ENCODE data around the gene CPS1. TPM values are rescaled to one million over a fixed set of nuclear protein-coding genes. Genes with fewer than 3 reads are reported as not detected.

The CPS1 gene
- total RNA-seq, 1 experiment from 2014 or later = 0.62 TPM

GRCh38 chr2:210558708-210559107 is 2.3 kb downstream of the CPS1 start:
- no peak overlapping the region for H3K4me3 ChIP-seq (ENCODE audit: low read depth, low read length, poor library complexity, severe bottlenecking)
- DNase-seq (ENCODE audit: low spot score) = peak; percentile 72
- intact Hi-C loops (cut with micrococcal nuclease; ENCODE audit: unreplicated experiment) = no loop called here
- H3K4me1 ChIP-seq (ENCODE audit: insufficient read depth, low read length, poor library complexity, severe bottlenecking) = no peaks in the 10 kb centered on the region
- no peaks in the 10 kb centered on the region for H3K27me3 ChIP-seq (replicated peaks; ENCODE audit: insufficient read depth, low read depth, low read length, poor library complexity)
- no peaks in the 10 kb centered on the region for H3K36me3 ChIP-seq (ENCODE audit: insufficient read depth, low read length, poor library complexity, severe bottlenecking)
- no TSS peak for BruUV-seq (replicated peaks)
- H3K9me3 ChIP-seq (ENCODE audit: low read depth, low read length, poor library complexity, severe bottlenecking) = no peaks in the 10 kb centered on the region
- no peak overlapping the region for H3K27ac ChIP-seq (ENCODE audit: low read depth, low read length, poor library complexity, severe bottlenecking)
- no peak for TF ChIP-seq CTCF (conservative IDR thresholded peaks at IDR 0.05; ENCODE audit: low read depth, low read length)
- TF ChIP-seq EZH2 (IDR thresholded peaks at IDR 0.05; ENCODE audit: borderline replicate concordance, low read depth, low read length, poor library complexity, severe bottlenecking) = no peak
- ChIA-PET CTCF (no interaction called here), POLR2A (ENCODE audit: low non-redundant PET) (no interaction called here)

GRCh38 chr2:210559182-210559581 is 2.8 kb downstream of the CPS1 start:
- no peak for TF ChIP-seq CTCF (conservative IDR thresholded peaks at IDR 0.05; ENCODE audit: low read depth, low read length)
- Histone ChIP-seq H3K9me3 (ENCODE audit: low read depth, low read length, poor library complexity, severe bottlenecking) (no peaks in the 10 kb centered on the region), H3K4me3 (ENCODE audit: low read depth, low read length, poor library complexity, severe bottlenecking) (no peak overlapping the region), H3K36me3 (ENCODE audit: insufficient read depth, low read length, poor library complexity, severe bottlenecking) (no peaks in the 10 kb centered on the region), H3K27ac (ENCODE audit: low read depth, low read length, poor library complexity, severe bottlenecking) (no peak overlapping the region), H3K27me3 (replicated peaks; ENCODE audit: insufficient read depth, low read depth, low read length, poor library complexity) (no peaks in the 10 kb centered on the region), H3K4me1 (ENCODE audit: insufficient read depth, low read length, poor library complexity, severe bottlenecking) (no peaks in the 10 kb centered on the region)
- ChIA-PET CTCF (no interaction called here), POLR2A (ENCODE audit: low non-redundant PET) (no interaction called here)
- BruUV-seq (replicated peaks) = no TSS peak
- intact Hi-C loops (cut with micrococcal nuclease; ENCODE audit: unreplicated experiment) = no loop called here
- DNase-seq (ENCODE audit: low spot score) = no peak

- BruUV-seq (replicated peaks) = no TSS peak
- CTCF ChIA-PET = no interaction called here
- POLR2A ChIA-PET (ENCODE audit: low non-redundant PET) = no interaction called here
Measured at GRCh38 chr2:210561475-210561874, 5.1 kb downstream of the CPS1 start.

GRCh38 chr2:210562091-210562490 is 5.7 kb downstream of the CPS1 start:
- Histone ChIP-seq H3K27me3 (replicated peaks; ENCODE audit: insufficient read depth, low read depth, low read length, poor library complexity) (no peaks in the 10 kb centered on the region), H3K4me1 (ENCODE audit: insufficient read depth, low read length, poor library complexity, severe bottlenecking) (no peaks in the 10 kb centered on the region), H3K9me3 (ENCODE audit: low read depth, low read length, poor library complexity, severe bottlenecking) (no peaks in the 10 kb centered on the region), H3K27ac (ENCODE audit: low read depth, low read length, poor library complexity, severe bottlenecking) (no peak overlapping the region), H3K36me3 (ENCODE audit: insufficient read depth, low read length, poor library complexity, severe bottlenecking) (no peaks in the 10 kb centered on the region), H3K4me3 (ENCODE audit: low read depth, low read length, poor library complexity, severe bottlenecking) (no peak overlapping the region)
- no TSS peak for BruUV-seq (replicated peaks)
- CTCF ChIA-PET = interaction anchor here (0.6 kb wide), 1 partner anchor 20 kb away, joined by 4 read pairs; no protein-coding TSS in a partner anchor
- intact Hi-C loops (cut with micrococcal nuclease; ENCODE audit: unreplicated experiment) = no loop called here
- no peak for DNase-seq (ENCODE audit: low spot score)
- POLR2A ChIA-PET (ENCODE audit: low non-redundant PET) = no interaction called here
- TF ChIP-seq CTCF (conservative IDR thresholded peaks at IDR 0.05; ENCODE audit: low read depth, low read length) (no peak), EZH2 (IDR thresholded peaks at IDR 0.05; ENCODE audit: borderline replicate concordance, low read depth, low read length, poor library complexity, severe bottlenecking) (no peak)

More at GRCh38 chr2:210561475-210561874, 5.1 kb downstream of the CPS1 start:
- no peak for DNase-seq (ENCODE audit: low spot score)
- H3K4me3 ChIP-seq (ENCODE audit: low read depth, low read length, poor library complexity, severe bottlenecking) = no peak overlapping the region
- no peaks in the 10 kb centered on the region for H3K4me1 ChIP-seq (ENCODE audit: insufficient read depth, low read length, poor library complexity, severe bottlenecking)
- H3K27me3 ChIP-seq (replicated peaks; ENCODE audit: insufficient read depth, low read depth, low read length, poor library complexity) = no peaks in the 10 kb centered on the region
- no peak for TF ChIP-seq EZH2 (IDR thresholded peaks at IDR 0.05; ENCODE audit: borderline replicate concordance, low read depth, low read length, poor library complexity, severe bottlenecking)
- no peaks in the 10 kb centered on the region for H3K9me3 ChIP-seq (ENCODE audit: low read depth, low read length, poor library complexity, severe bottlenecking)
- no peaks in the 10 kb centered on the region for H3K36me3 ChIP-seq (ENCODE audit: insufficient read depth, low read length, poor library complexity, severe bottlenecking)
- intact Hi-C loops (cut with micrococcal nuclease; ENCODE audit: unreplicated experiment) = no loop called here
- H3K27ac ChIP-seq (ENCODE audit: low read depth, low read length, poor library complexity, severe bottlenecking) = no peak overlapping the region

All from A673 (cell line).